SK-N-SH treated with all-trans-retinoic acid at 6 μM for 48 hours (cell line): Measurements from ENCODE around the gene ARHGEF16.

Experiments used
- ATAC-seq: fragments of 200-7000 bp; cut with Tn5 transposase; 3 replicates; pipeline ENCODE4 v1.9.1; 2020; ENCODE audit warnings: mild to moderate bottlenecking, moderate library complexity
- ARNTL ChIP-seq: fragments of 450-650 bp; formaldehyde crosslinking; IDR thresholded peaks from 2 replicates; pipeline ENCODE4 v1.5.0; 2020; ENCODE audit warnings: low read depth, mild to moderate bottlenecking, moderate library complexity, borderline replicate concordance
- CSDC2 ChIP-seq: fragments of 250-450 bp; sonication (Bioruptor Pico); IDR thresholded peaks from 2 replicates; pipeline ENCODE4 v1.5.0; 2020; ENCODE audit warnings: mild to moderate bottlenecking, moderate library complexity
- ESRRG ChIP-seq: fragments of 250-450 bp; sonication (Bioruptor Pico); IDR thresholded peaks from 2 replicates; pipeline ENCODE4 v1.6.1; 2021; ENCODE audit warnings: mild to moderate bottlenecking
- GLIS3 ChIP-seq: fragments of 250-450 bp; sonication (Bioruptor Pico); IDR thresholded peaks from 2 replicates; pipeline ENCODE4 v1.5.0; 2020; ENCODE audit warnings: mild to moderate bottlenecking, moderate library complexity
- ISL1 ChIP-seq: fragments of 250-450 bp; sonication (Bioruptor Pico); IDR thresholded peaks from 2 replicates; pipeline ENCODE4 v2.1.2; 2022; ENCODE audit warnings: mild to moderate bottlenecking, moderate library complexity
- OSR1 ChIP-seq: fragments of 250-450 bp; sonication (Bioruptor Pico); IDR thresholded peaks from 2 replicates; pipeline ENCODE4 v1.8.0; 2022; ENCODE audit warnings: moderate library complexity, mild to moderate bottlenecking, inconsistent platforms
- PPARA ChIP-seq: fragments of 250-450 bp; sonication (Bioruptor Pico); IDR thresholded peaks from 2 replicates; pipeline ENCODE4 v1.5.0; 2020; ENCODE audit warnings: mild to moderate bottlenecking, borderline replicate concordance
- RARB ChIP-seq: fragments of 250-450 bp; sonication (Bioruptor Pico); IDR thresholded peaks from 2 replicates; pipeline ENCODE4 v1.8.0; 2021; ENCODE audit warnings: mild to moderate bottlenecking, moderate library complexity
- SNAI2 ChIP-seq: fragments of 250-450 bp; sonication (Bioruptor Pico); IDR thresholded peaks from 2 replicates; pipeline ENCODE4 v1.5.0; 2020; ENCODE audit warnings: mild to moderate bottlenecking, moderate library complexity
- TCF4 ChIP-seq: fragments of 250-450 bp; sonication (Bioruptor Pico); IDR thresholded peaks from 2 replicates; pipeline ENCODE4 v1.8.0; 2021; ENCODE audit warnings: mild to moderate bottlenecking, moderate library complexity, borderline replicate concordance
- TOX ChIP-seq: fragments of 250-450 bp; sonication (Bioruptor Pico); IDR thresholded peaks from 2 replicates; pipeline ENCODE4 v1.8.0; 2021; ENCODE audit warnings: mild to moderate bottlenecking, moderate library complexity, borderline replicate concordance
- ZC3H10 ChIP-seq: fragments of 250-450 bp; sonication (Bioruptor Pico); IDR thresholded peaks from 2 replicates; pipeline ENCODE4 v1.5.1; 2021; ENCODE audit warnings: mild to moderate bottlenecking, moderate library complexity
- ZFP3 ChIP-seq: fragments of 250-450 bp; sonication (Bioruptor Pico); IDR thresholded peaks from 2 replicates; pipeline ENCODE4 v1.5.0; 2020; ENCODE audit warnings: mild to moderate bottlenecking, moderate library complexity
- ZFP30 ChIP-seq: fragments of 450-650 bp; formaldehyde crosslinking; IDR thresholded peaks from 2 replicates; pipeline ENCODE4 v1.5.0; 2022; ENCODE audit warnings: mild to moderate bottlenecking, moderate library complexity
- ZNF565 ChIP-seq: fragments of 450-650 bp; formaldehyde crosslinking; conservative IDR thresholded peaks from 2 replicates; pipeline ENCODE4 v1.5.0; 2020; ENCODE audit warnings: low read depth, mild to moderate bottlenecking, moderate library complexity
- ZNF70 ChIP-seq: fragments of 450-650 bp; formaldehyde crosslinking; IDR thresholded peaks from 2 replicates; pipeline ENCODE4 v1.5.0; 2020; ENCODE audit warnings: mild to moderate bottlenecking, moderate library complexity
- TF ChIP-seq, protein P1 (sequence below): fragments of 250-450 bp; sonication (Bioruptor Pico); IDR thresholded peaks from 2 replicates; pipeline ENCODE4 v1.5.1; 2021; ENCODE audit warnings: mild to moderate bottlenecking, moderate library complexity
- TF ChIP-seq, protein P2 (sequence below): fragments of 250-450 bp; sonication (Bioruptor Pico); IDR thresholded peaks from 2 replicates; pipeline ENCODE4 v1.8.0; 2021; ENCODE audit warnings: low read depth, mild to moderate bottlenecking, moderate library complexity, borderline replicate concordance
- TF ChIP-seq, protein P3 (sequence below): fragments of 250-450 bp; sonication (Bioruptor Pico); IDR thresholded peaks from 2 replicates; pipeline ENCODE4 v1.5.1; 2020; ENCODE audit warnings: low read depth, mild to moderate bottlenecking, moderate library complexity
- TF ChIP-seq, protein P4 (sequence below): fragments of 250-450 bp; sonication (Bioruptor Pico); IDR thresholded peaks from 2 replicates; pipeline ENCODE4 v1.5.0; 2020; ENCODE audit warnings: mild to moderate bottlenecking, moderate library complexity

The ARHGEF16 gene

DNA sequence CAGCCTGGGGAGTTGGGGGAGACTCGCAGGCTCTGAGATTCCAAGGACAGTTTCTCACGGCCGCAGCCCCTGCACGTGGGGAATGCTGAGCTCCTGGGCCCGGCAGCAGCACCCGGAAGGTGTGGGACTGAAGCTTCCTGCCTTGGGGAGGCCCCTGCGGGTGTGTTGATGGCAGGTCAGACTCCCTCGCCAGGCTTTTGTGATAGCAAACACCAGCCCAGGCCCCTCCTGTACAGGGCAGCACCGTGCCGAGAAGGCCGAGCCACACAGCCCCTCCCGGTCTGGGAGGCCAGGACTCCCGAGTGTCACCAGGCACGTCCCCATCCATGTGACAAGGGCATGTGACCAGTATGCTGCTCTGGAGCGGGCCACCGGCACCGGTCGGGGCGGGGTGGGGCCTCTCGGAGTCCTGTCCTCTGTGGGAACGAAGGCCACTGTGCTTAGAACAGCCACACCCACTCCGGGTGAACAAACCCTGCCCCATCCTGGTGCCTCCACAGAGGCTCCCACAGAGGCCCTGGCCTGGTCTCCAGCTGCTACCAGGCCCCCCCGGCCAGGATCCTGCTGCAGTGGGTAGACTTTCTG, 31.1 kb upstream of the ARHGEF16 start (continued):
- TF ChIP-seq, protein P1, sequence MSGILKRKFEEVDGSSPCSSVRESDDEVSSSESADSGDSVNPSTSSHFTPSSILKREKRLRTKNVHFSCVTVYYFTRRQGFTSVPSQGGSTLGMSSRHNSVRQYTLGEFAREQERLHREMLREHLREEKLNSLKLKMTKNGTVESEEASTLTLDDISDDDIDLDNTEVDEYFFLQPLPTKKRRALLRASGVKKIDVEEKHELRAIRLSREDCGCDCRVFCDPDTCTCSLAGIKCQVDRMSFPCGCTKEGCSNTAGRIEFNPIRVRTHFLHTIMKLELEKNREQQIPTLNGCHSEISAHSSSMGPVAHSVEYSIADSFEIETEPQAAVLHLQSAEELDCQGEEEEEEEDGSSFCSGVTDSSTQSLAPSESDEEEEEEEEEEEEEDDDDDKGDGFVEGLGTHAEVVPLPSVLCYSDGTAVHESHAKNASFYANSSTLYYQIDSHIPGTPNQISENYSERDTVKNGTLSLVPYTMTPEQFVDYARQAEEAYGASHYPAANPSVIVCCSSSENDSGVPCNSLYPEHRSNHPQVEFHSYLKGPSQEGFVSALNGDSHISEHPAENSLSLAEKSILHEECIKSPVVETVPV: no peak
- TF ChIP-seq ZNF565 (CRISPR knock-in tag) (no peak), GLIS3 (no peak), ZFP30 (CRISPR knock-in tag) (no peak), ZNF70 (CRISPR knock-in tag) (no peak)

DNA sequence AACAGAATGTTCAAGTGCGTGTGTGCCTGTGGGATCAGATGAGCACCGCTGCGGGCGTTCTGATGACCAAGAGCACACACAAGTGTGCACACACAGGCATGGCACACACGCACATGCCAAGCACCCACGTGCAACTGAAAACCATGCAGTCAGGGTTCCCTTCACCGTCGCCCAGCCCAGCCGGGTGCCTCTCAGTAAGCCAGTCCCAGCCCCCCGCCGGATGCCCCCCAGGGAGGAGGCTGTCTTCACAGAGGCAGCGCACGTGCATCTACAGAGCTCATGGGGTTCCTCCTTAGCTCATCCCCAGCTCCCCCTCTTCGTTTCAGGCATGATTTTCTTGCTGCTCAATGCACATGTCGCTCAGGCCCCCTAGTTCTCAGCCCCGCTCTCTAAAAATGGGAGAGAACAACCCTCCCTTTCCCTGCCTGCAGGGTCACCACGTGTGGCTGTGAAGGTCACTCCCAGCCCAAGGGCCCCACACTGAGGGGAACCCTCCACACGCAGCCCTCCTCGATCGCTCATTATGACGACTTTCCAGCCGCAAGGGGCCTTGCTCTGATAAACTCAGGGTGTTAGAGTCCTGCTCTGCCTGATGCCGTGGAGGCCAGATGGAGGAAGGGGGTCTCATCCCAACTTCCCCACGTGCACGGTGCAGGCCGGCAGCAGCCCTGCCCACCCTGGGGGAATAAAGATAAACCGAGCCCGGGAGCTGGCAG, 30.4 kb upstream of the ARHGEF16 start:
- ATAC-seq: no peak; the same call in 2 of the 3 replicates
- TF ChIP-seq TOX (no peak), SNAI2 (no peak), ISL1 (CRISPR knock-in tag) (no peak), ARNTL (no peak), ZFP3 (CRISPR knock-in tag) (no peak), ZNF565 (CRISPR knock-in tag) (no peak), OSR1 (CRISPR knock-in tag) (no peak), PPARA (no peak), TCF4 (CRISPR knock-in tag) (no peak), ZNF70 (CRISPR knock-in tag) (no peak), RARB (CRISPR knock-in tag) (no peak), CSDC2 (no peak), ESRRG (CRISPR knock-in tag) (no peak), GLIS3 (no peak)
- TF ChIP-seq, protein P2, sequence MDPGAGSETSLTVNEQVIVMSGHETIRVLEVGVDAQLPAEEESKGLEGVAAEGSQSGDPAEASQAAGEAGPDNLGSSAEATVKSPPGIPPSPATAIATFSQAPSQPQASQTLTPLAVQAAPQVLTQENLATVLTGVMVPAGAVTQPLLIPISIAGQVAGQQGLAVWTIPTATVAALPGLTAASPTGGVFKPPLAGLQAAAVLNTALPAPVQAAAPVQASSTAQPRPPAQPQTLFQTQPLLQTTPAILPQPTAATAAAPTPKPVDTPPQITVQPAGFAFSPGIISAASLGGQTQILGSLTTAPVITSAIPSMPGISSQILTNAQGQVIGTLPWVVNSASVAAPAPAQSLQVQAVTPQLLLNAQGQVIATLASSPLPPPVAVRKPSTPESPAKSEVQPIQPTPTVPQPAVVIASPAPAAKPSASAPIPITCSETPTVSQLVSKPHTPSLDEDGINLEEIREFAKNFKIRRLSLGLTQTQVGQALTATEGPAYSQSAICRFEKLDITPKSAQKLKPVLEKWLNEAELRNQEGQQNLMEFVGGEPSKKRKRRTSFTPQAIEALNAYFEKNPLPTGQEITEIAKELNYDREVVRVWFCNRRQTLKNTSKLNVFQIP (CRISPR knock-in tag): no peak
- TF ChIP-seq, all 23 proteins: peak for 0

DNA sequence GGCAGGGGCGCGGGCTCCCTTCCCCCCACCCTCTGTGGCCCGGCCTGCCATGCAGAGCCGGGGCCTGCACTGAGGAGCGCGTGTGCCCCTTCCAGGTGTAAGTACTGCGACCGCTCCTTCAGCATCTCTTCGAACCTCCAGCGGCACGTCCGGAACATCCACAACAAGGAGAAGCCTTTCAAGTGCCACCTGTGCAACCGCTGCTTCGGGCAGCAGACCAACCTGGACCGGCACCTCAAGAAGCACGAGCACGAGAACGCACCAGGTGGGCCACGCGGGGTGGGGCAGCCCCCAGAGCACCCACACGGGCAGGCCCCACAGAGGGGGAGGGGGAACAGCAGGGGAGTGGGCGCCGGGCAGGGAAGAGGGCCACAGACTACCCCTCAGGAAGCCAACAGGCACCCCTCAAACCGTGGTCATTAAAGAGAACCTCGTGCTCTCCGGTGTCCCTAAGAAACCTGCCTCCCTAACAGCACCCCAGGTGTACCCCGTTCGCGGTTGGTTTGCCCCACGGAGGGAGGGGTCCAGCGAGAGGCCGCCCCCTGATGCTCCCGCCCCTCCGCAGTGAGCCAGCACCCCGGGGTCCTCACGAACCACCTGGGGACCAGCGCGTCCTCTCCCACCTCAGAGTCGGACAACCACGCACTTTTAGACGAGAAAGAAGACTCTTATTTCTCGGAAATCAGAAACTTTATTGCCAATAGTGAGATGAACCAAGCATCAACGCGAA, 28.8 kb upstream of the ARHGEF16 start:
- ATAC-seq: no peak
- TF ChIP-seq TOX (no peak), ZNF70 (CRISPR knock-in tag) (no peak), PPARA (no peak), ZNF565 (CRISPR knock-in tag) (no peak), ZFP3 (CRISPR knock-in tag) (no peak), TCF4 (CRISPR knock-in tag) (no peak)
- TF ChIP-seq, protein P1: no peak
- TF ChIP-seq, protein P3, sequence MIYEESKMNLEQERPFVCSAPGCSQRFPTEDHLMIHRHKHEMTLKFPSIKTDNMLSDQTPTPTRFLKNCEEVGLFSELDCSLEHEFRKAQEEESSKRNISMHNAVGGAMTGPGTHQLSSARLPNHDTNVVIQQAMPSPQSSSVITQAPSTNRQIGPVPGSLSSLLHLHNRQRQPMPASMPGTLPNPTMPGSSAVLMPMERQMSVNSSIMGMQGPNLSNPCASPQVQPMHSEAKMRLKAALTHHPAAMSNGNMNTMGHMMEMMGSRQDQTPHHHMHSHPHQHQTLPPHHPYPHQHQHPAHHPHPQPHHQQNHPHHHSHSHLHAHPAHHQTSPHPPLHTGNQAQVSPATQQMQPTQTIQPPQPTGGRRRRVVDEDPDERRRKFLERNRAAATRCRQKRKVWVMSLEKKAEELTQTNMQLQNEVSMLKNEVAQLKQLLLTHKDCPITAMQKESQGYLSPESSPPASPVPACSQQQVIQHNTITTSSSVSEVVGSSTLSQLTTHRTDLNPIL: no peak
- TF ChIP-seq, all 23 proteins: peak for 0

DNA sequence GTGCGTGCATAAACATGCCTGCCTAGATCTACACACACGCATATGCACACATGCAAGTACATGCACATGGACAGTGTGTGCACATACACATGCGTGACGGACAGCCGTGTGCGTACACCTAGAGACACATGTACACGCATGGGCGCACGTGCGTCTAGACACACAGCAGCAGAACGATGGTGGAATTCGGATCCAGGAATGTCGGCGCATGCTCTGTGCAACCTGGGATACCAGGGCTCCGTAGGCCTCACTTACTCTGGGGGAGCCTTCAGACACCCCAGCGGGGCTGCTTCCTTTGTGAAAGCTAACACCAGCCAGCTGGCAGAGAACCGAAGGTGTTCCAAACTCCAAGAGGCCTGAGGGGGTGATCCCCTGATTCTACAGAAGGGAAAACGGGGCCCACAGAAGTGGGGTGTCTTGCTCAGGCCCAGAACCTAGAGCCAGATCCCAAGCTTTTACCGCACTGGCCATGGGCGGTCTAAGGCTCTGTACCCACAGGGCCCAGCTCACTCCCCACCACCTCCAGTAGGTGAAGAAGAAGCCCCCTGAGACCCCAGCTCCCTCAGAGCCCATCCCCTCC, 27.4 kb upstream of the ARHGEF16 start:
- TF ChIP-seq, protein P3: no peak
- TF ChIP-seq ISL1 (CRISPR knock-in tag) (no peak), ZFP3 (CRISPR knock-in tag) (no peak), ESRRG (CRISPR knock-in tag) (no peak), ZC3H10 (CRISPR knock-in tag) (no peak)
- TF ChIP-seq, protein P1: no peak
- TF ChIP-seq, protein P4, sequence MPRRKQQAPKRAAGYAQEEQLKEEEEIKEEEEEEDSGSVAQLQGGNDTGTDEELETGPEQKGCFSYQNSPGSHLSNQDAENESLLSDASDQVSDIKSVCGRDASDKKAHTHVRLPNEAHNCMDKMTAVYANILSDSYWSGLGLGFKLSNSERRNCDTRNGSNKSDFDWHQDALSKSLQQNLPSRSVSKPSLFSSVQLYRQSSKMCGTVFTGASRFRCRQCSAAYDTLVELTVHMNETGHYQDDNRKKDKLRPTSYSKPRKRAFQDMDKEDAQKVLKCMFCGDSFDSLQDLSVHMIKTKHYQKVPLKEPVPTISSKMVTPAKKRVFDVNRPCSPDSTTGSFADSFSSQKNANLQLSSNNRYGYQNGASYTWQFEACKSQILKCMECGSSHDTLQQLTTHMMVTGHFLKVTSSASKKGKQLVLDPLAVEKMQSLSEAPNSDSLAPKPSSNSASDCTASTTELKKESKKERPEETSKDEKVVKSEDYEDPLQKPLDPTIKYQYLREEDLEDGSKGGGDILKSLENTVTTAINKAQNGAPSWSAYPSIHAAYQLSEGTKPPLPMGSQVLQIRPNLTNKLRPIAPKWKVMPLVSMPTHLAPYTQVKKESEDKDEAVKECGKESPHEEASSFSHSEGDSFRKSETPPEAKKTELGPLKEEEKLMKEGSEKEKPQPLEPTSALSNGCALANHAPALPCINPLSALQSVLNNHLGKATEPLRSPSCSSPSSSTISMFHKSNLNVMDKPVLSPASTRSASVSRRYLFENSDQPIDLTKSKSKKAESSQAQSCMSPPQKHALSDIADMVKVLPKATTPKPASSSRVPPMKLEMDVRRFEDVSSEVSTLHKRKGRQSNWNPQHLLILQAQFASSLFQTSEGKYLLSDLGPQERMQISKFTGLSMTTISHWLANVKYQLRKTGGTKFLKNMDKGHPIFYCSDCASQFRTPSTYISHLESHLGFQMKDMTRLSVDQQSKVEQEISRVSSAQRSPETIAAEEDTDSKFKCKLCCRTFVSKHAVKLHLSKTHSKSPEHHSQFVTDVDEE (CRISPR knock-in tag): no peak
- ATAC-seq: no peak
